ENCODE data around the gene CHSY1. TPM values are rescaled to one million over a fixed set of nuclear protein-coding genes. Genes with fewer than 3 reads are reported as not detected.

The CHSY1 gene
- total and polyA plus RNA-seq, 8 donors = 4.7 to 57.1 (median 22.1) TPM

GRCh38 chr15:101254157-101255050, 2.6 kb upstream of the CHSY1 start:
- Histone ChIP-seq H3K4me3 (no peak overlapping the region), H3K36me3 (no peaks in the 10 kb centered on the region), H3K27ac (no peak overlapping the region), H3K9me3 (no peaks in the 10 kb centered on the region), H3K27me3 (no peaks in the 10 kb centered on the region), H3K4me1 (peaks cover 18 to 46% (median 36%) of the 10 kb centered on the region in 4 donors)
- DNase-seq = no peak
- TF ChIP-seq POLR2AphosphoS5 (IDR thresholded peaks at IDR 0.05) (no peak), EP300 (IDR thresholded peaks at IDR 0.05) (no peak), POLR2A (IDR thresholded peaks at IDR 0.05) (no peak)
- TF ChIP-seq, protein P1, sequence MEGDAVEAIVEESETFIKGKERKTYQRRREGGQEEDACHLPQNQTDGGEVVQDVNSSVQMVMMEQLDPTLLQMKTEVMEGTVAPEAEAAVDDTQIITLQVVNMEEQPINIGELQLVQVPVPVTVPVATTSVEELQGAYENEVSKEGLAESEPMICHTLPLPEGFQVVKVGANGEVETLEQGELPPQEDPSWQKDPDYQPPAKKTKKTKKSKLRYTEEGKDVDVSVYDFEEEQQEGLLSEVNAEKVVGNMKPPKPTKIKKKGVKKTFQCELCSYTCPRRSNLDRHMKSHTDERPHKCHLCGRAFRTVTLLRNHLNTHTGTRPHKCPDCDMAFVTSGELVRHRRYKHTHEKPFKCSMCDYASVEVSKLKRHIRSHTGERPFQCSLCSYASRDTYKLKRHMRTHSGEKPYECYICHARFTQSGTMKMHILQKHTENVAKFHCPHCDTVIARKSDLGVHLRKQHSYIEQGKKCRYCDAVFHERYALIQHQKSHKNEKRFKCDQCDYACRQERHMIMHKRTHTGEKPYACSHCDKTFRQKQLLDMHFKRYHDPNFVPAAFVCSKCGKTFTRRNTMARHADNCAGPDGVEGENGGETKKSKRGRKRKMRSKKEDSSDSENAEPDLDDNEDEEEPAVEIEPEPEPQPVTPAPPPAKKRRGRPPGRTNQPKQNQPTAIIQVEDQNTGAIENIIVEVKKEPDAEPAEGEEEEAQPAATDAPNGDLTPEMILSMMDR (IDR thresholded peaks at IDR 0.05) = no peak
- 89 to 93% (median 91%) methylated on average over 11 of the region's 11 CpGs for WGBS, 5 donors
- intact Hi-C loops (cut with DNase I; ENCODE audit: low total_unique reads) = loop anchor here (5.0 kb wide), 1 partner anchor 167 kb away; no protein-coding TSS in a partner anchor

GRCh38 chr15:101252836-101253235, 988 bp upstream of the CHSY1 start:
- Histone ChIP-seq H3K4me3 (peak overlapping the region; percentile 71 to 95 (median 77)), H3K27me3 (no peaks in the 10 kb centered on the region), H3K9me3 (no peaks in the 10 kb centered on the region), H3K27ac (peak overlapping the region in 4 of 5 donors; percentile 86 to 97 (median 93)), H3K36me3 (no peaks in the 10 kb centered on the region), H3K4me1 (peaks cover 23 to 53% (median 44%) of the 10 kb centered on the region in 4 donors)
- no peak for DNase-seq
- no peak for TF ChIP-seq EP300 (IDR thresholded peaks at IDR 0.05)
- 32 to 46% (median 37%) methylated on average over 3 of the region's 3 CpGs for WGBS, 5 donors
- intact Hi-C loops (cut with DNase I; ENCODE audit: low total_unique reads) = no loop called here

- 0 to 2% (median 1%) methylated on average over 22 to 145 of the region's 150 CpGs for WGBS, 5 donors
- intact Hi-C loops (cut with DNase I; ENCODE audit: low total_unique reads) = no loop called here
- H3K9me3 ChIP-seq = no peaks in the 10 kb centered on the region
- peak; percentile 45 to 67 for DNase-seq
- TF ChIP-seq POLR2A (IDR thresholded peaks at IDR 0.05) (no peak), EP300 (IDR thresholded peaks at IDR 0.05) (no peak), POLR2AphosphoS5 (IDR thresholded peaks at IDR 0.05) (no peak)
- TF ChIP-seq, protein P1 (IDR thresholded peaks at IDR 0.05) = no peak
- peaks cover 0 to 5% (median 2%) of the 10 kb centered on the region in 4 donors for H3K36me3 ChIP-seq
- no peaks in the 10 kb centered on the region for H3K27me3 ChIP-seq
- H3K4me1 ChIP-seq = peaks cover 34 to 68% (median 55%) of the 10 kb centered on the region in 4 donors
- peak overlapping the region; percentile 75 to 95 (median 77) for H3K4me3 ChIP-seq
- peak overlapping the region; percentile 86 to 99 (median 96) for H3K27ac ChIP-seq
Measured at GRCh38 chr15:101250873-101251829, 697 bp downstream of the CHSY1 start.

GRCh38 chr15:101250341-101250831, 1.5 kb downstream of the CHSY1 start:
- 2 to 12% (median 8%) methylated on average over 6 of the region's 6 CpGs for WGBS, 5 donors
- intact Hi-C loops (cut with DNase I; ENCODE audit: low total_unique reads) = no loop called here

More at GRCh38 chr15:101250341-101250831, 1.5 kb downstream of the CHSY1 start:
- Histone ChIP-seq H3K4me1 (peaks cover 41 to 68% (median 59%) of the 10 kb centered on the region in 4 donors), H3K36me3 (peaks cover 0 to 5% (median 2%) of the 10 kb centered on the region in 4 donors), H3K27ac (peak overlapping the region; percentile 75 to 99 (median 86)), H3K27me3 (no peaks in the 10 kb centered on the region), H3K4me3 (peak overlapping the region; percentile 70 to 95 (median 76)), H3K9me3 (no peaks in the 10 kb centered on the region)
- DNase-seq = peak in 1 of 2 donors; percentile 33
- TF ChIP-seq, protein P1 (IDR thresholded peaks at IDR 0.05) = no peak
- TF ChIP-seq EP300 (IDR thresholded peaks at IDR 0.05) (no peak), POLR2A (IDR thresholded peaks at IDR 0.05) (no peak), POLR2AphosphoS5 (IDR thresholded peaks at IDR 0.05) (no peak)

Measured in stomach (tissue), 9 donors.